Cerebellar nuclear complex (tissue), 1 donor: ENCODE measurements around the gene TNS3.

Experiments
- DNase-seq, 2 experiments: peaks; one replicate each; lab custom pipeline; 2025; lab: John Stamatoyannopoulos, UW

Gene TNS3

DNA sequence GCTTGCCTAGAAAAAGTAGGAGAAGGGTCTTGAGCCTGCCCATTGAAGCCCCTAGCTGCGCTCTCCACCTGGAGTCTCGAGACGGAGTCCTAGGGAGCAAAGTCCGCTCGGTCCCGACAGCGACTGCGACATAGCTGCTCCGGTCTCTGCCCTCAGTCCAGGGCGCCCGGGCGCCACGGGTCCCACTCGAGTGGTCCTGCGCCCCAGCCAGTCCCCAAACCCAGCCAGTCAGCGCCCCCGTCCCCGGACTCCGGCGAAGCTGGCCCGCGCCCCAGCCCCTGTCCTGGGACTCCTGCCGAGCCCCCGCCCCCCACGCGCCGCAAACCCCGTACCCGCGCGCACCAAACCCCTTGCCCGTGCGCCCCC is 490 bp downstream of the TNS3 start:
- DNase-seq, result no peak

DNA sequence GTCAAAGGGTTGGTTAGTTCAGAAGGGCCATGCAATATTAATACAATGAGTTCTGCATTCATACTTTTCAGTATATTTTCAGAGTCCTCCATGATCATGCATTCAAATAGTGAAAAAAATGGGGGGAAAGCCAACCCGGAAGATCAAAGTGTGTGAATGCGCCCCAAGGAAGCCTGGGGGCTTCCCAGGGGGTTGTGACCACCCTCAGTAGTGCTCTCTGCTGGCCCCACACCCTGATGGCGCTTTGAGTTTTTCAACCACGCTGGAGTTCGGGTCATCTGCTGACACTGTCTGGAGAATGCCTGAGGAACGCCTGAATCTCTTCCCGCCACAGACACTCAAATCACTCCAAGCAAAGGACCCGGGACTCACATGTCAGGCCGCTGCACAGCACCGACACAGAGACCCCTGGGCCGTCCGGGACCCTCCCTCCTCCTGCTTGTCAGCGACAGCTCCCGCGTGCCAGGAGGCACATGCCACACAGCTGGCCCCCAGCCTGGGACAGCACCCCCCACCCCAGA is 1.0 kb downstream of the TNS3 start:
- DNase-seq, result no peak

DNA sequence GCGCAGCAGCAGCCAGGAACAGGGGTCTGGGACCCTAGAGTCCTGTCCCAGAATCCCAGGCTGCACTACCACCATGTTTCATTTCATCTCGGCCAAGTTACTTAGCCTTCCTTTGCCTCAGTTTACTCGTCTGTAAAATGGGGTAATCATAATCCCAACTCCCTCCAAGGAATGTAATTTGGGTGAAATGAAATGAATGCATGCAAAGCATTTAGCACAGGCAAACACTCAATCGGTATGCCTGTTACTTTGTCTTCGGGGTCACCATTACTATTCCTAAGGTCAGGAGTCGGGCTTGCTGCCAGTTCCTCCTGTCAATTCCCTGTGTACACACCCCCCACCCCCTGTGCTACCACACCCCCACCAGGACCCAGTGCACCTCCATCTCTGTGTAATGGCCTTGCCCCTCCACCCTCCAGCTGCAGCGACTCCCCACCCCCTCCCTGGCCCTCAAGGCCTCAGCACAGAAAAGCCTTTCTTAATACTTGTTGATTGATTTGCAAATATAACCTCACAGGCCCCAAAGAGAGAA is 1.7 kb downstream of the TNS3 start:
- DNase-seq, result no peak

DNA sequence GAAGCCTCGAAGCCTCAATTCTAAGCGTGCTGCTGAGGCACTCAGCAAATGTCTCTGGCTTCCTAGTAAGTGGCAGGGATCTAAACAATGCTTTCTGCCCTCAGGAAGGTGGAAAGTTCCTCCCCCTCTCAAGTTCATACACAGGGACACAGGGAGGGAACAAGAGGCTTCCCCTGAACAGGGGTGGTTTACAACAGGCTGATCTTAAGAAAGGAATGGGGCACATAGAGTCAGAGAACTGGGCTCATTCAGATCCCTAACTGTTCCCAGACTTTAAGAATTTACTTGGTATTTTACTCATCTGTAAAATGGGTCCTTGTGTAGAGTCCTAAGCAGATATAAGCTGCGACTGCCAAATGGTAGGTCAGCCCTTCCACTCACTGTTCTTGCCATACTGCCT is 2.5 kb downstream of the TNS3 start:
- DNase-seq, result no peak

DNA sequence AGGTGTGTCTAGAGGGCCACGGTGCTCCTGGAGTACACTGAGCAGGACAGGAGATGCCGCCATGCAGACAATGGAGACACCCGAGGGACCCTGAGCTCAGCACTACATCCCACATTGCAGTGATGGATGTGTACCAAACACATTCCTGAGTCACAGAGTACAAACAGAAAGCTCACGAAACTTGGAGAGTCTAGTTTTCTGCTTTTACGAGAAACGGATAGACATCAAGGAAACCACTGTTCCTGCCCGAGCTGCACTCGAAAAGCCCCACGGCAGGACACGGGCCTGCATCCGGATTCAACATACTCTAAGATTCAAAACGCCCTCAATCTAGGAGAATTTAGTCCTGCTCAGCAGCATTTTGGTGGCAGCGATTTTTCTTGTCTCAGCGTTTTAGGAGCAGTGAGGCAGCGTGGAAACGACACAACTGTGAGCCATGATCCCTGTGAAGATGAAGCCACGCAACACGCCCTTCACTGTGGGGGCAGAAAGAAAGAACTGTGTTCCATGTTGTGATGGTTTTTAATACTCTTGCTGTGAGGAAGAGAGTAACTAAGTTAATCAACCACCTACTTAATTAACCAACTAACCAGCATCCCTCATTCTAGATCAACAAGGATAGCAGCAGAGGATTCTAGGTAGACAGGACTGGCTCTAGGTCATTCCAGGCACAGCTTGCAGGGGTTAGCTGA is 3.2 kb downstream of the TNS3 start:
- DNase-seq, result no peak

GRCh38 chr7:47577321-47577919 is 4.5 kb downstream of the TNS3 start:
- no peak for DNase-seq

GRCh38 chr7:47576866-47577306 is 5.0 kb downstream of the TNS3 start:
- DNase-seq, result no peak

DNA sequence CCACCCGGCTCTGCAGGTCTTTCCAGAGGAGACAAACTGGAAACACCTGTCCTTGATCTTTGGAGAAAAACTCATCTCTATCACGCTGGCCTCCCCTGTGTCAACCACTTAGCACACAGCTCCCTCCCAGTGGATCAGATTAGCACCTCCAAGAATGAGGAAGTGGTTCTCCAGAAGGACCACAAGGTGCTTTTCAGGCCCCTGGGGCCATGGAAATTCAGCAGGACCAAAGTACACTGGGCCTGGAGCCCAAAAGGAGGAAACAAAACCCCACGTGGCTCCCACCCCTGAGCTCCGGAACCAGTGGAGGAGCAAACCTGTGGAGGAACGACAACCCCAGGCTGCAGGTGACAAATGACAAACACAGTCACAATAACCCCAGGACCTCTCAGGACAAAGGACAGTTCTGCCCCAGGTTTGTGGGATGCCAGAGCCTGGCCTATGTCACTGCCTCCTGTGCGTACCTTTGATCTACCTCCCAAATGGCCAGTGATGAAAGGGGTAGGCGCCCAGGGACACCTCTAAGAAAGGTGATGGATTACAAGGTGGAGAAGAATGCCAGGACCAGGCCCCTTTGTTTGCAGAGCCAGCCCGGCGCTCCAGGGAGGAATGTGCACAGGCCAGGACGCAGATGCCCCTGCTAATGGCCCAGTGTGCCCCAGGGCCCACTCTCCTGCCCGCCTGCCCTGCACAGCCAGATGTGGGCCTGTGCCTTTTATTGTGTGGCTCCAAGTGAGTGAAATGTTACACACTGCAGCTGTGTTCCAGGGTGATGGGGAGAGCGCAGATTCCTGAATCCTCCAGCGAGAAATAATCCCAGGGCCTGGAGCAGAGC is 5.7 kb downstream of the TNS3 start:
- no peak for DNase-seq

- no peak for DNase-seq
Measured at GRCh38 chr7:47574482-47575329, 7.2 kb downstream of the TNS3 start.

DNA sequence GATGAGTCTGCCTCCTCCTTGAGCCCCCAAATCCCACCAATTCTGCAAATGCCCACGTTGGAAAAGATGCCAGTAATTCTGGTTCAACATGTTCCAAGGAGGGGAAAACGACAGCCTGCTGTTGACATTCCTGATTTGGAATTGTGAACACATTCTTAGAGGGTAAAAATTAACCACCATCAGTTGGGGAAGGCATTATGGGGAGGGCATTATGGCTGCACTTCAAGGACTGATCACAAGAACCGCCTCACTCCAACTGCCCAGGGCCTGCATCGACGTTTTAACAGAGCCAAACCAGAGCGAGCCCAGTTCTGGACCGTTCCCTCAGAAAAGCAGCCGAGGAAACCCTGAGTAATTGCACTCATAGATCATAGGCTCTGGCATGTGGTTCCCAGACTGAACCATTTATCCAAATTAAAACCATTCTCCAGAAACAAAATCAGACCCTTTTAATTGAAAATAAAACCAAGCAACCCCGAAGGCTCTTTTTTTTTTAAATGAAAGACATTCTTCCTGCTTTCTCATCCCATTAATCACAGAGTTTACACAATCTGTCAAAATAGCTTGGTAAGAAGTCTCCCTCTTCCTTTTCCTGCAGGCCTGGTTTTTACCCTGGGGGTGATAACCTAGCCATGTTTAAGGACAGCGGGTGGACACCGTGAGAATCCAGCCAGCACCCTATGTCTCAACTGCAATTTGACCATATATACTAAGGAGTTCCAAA is 8.0 kb downstream of the TNS3 start:
- no peak for DNase-seq

- no peak for DNase-seq
Measured at GRCh38 chr7:47572939-47573757, 8.8 kb downstream of the TNS3 start.

- DNase-seq, result no peak
Measured at GRCh38 chr7:47572094-47572445, 9.8 kb downstream of the TNS3 start.

- DNase-seq, result no peak
Measured at GRCh38 chr7:47571331-47572093, 10.4 kb downstream of the TNS3 start.

- no peak for DNase-seq
Measured at GRCh38 chr7:47570649-47571050, 11.3 kb downstream of the TNS3 start.

GRCh38 chr7:47568547-47568946 is 13.4 kb downstream of the TNS3 start:
- no peak for DNase-seq

DNA sequence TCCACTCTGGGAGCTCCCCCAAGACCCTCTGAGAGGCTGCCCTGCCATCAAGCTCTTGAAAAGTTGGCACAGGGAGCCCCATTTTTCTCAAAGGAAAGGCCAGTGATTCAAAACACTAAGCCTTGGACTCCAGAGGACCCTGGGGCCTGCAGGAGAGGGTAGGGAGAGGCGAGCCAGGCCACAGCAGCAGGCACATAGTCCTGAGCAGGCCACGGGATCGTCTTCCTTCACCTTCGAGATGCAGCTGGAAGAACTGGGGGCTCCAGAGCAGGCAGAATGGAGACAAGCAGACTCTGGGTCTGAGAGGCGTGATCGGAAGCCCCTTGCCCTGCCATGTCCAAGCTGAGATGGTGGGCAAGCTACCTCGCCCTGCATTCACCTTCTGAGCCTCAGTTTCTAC is 13.9 kb downstream of the TNS3 start:
- no peak for DNase-seq

GRCh38 chr7:47565640-47566250 is 16.2 kb downstream of the TNS3 start:
- no peak for DNase-seq

- DNase-seq, result no peak
Measured at GRCh38 chr7:47563521-47563920, 18.4 kb downstream of the TNS3 start.
